GM12891 (cell line): ENCODE measurements around the gene ORM1.

ENCODE experiments used
- POLR2A ChIP-seq: IDR thresholded peaks from 2 replicates; pipeline ENCODE4 v1.6.1; 2011; ENCODE audit warnings: low read depth, low read length, control low read depth
- POLR2AphosphoS5 ChIP-seq: IDR thresholded peaks from 2 replicates; pipeline ENCODE4 v1.6.1; 2011; ENCODE audit warnings: low read depth, low read length, control low read depth
- SPI1 ChIP-seq: IDR thresholded peaks from 2 replicates; pipeline ENCODE4 v1.6.1; 2011; ENCODE audit warnings: low read depth, low read length, control low read depth
- TAF1 ChIP-seq: IDR thresholded peaks from 2 replicates; pipeline ENCODE4 v1.6.1; 2011; ENCODE audit warnings: low read depth, low read length, control low read depth

DNA sequence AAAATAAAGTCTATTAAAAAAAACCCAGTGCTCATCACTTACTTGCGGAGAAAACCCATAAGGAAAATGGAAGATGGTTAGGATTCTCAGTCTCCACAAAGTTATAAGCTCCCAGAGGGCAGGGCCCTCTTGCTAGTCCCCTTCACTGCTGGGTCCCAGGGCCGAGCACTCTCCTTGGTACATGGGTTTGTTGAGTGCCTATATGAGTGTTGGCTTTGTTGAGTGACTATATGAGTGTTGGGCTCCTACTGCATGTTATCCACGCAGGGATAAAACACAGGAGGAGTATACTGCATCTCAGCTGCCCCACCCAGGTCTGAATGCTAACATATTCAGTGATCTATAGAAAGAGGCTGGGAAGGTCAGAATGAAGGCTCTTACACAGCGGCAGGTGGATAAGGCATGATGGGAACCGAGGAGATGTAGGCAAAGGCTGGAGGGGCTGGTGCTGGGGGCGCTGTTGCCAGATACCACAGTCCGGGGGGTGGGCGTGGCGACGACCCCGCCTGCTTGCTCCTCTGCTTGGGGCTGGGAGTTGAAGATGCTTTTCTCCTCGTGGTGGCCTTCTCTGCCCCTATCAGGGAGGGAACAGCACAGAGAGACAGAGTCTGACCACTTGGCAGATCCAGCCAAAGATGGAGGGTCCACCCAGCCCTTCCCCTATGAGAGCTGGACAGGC, 18.4 kb downstream of the ORM1 start:
- TF ChIP-seq SPI1 (no peak), POLR2A (no peak), TAF1 (no peak), POLR2AphosphoS5 (no peak)
